Measurements from ENCODE around the gene GRB10. TPM values are rescaled to one million over a fixed set of nuclear protein-coding genes. Genes with fewer than 3 reads are reported as not detected.

The GRB10 gene
- total and polyA plus RNA-seq, 2 of the 8 experiments (the other 6 are each of a cell fraction or from before 2014, with no cell fraction given) = 35.7 to 97.0 TPM

DNA sequence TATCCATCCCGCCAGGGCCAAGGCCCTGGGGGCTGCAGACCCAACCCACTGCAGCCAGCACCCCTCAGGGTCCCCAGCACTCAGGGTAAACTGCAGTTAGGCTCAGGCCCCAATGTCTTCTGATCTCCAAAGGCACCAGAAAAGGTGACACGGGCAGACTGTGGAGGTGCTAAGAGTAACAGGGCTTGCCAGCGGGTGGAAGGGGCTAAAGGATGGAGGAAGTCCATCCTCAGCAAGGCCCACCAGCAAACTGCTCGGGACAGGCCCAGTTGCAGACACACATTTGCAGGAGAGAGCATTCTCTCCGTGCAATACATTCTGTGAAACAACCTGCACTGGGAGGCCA, 121.9 kb downstream of the GRB10 start:
- H3K23me2 ChIP-seq (ENCODE audit: low read depth, low read length) = no peaks in the 10 kb centered on the region
- H4K5ac ChIP-seq (ENCODE audit: insufficient read length, low read depth, low read length) = no peak overlapping the region
- H3K4ac ChIP-seq (replicated peaks; ENCODE audit: insufficient read length, low read depth, low read length) = no peak overlapping the region
- WGBS, 2 experiments (ENCODE audit: extremely low coverage in 1 of 2, insufficient coverage in 1 of 2, insufficient read length in 1 of 2, insufficient replicate concordance in 2 of 2, low coverage in 1 of 2, low lambda C conversion rate in 2 of 2, missing lambda C conversion rate in 1 of 2) = 98% methylated on average over 4 of the region's 5 CpGs; no CpG with 5 or more reads in 1 of the 2 experiments
- H3K18ac ChIP-seq (ENCODE audit: extremely low read depth, low read length) = no peak overlapping the region
- no peaks in the 10 kb centered on the region for H3K27me3 ChIP-seq (replicated peaks in 1 of 4; ENCODE audit: control insufficient read depth in 3 of 4, extremely low read depth in 1 of 4, insufficient read depth in 3 of 4, low read length in 3 of 4)
- ChIA-PET POLR2A (ENCODE audit: partially characterized antibody) (interaction anchor here (0.9 to 1.1 kb wide), 2 partner anchors 9 to 53 kb away, joined by 3 read pairs; no protein-coding TSS in a partner anchor), CTCF (ENCODE audit: partially characterized antibody) (interaction anchor here (0.8 to 1.0 kb wide), 2 partner anchors 21 to 53 kb away, joined by 3 read pairs; no protein-coding TSS in a partner anchor)
- no peak overlapping the region for H2BK12ac ChIP-seq (ENCODE audit: low read depth, low read length)
- H4K8ac ChIP-seq (ENCODE audit: extremely low read depth, insufficient read depth, low read length) = no peak overlapping the region
- H4K91ac ChIP-seq (replicated peaks; ENCODE audit: insufficient read length, low read length) = no peak overlapping the region
- no peaks in the 10 kb centered on the region for H3K9me3 ChIP-seq (ENCODE audit: insufficient read depth in 2 of 2, low read depth in 1 of 2, low read length in 1 of 2)
- H3K79me2 ChIP-seq (ENCODE audit: control insufficient read depth in 1 of 2, insufficient read depth in 2 of 2, low read length in 2 of 2) = peaks cover 0 to 4% of the 10 kb centered on the region in 2 experiments; a peak in 1 of 4 replicates
- no peak overlapping the region; a peak in 1 of 7 replicates for H3K9ac ChIP-seq (replicated peaks in 1 of 4; ENCODE audit: extremely low read depth in 1 of 4, low read depth in 3 of 4, low read length in 3 of 4)
- DNase-seq (ENCODE audit: low read depth in 1 of 2, low spot score in 2 of 2) = peak in 1 of 2 experiments; percentile 23
- H3K79me1 ChIP-seq (ENCODE audit: low read depth, low read length) = peaks cover 13% of the 10 kb centered on the region
- TF ChIP-seq SAP30 (IDR thresholded peaks at IDR 0.05; ENCODE audit: insufficient read depth, insufficient replicate concordance, low read length) = no peak
- no peak for TF ChIP-seq KDM5A (IDR thresholded peaks at IDR 0.05; ENCODE audit: low read length)
- H2BK120ac ChIP-seq (replicated peaks; ENCODE audit: low read depth, low read length) = no peak overlapping the region
- no peak overlapping the region for H2AFZ ChIP-seq (ENCODE audit: low read length)
- H2AK5ac ChIP-seq (ENCODE audit: low read depth, low read length) = no peak overlapping the region
- peaks cover 5% of the 10 kb centered on the region in 2 experiments for H4K20me1 ChIP-seq (replicated peaks in 1 of 2; ENCODE audit: control insufficient read depth in 1 of 2, insufficient read depth in 2 of 2, low read length in 2 of 2)
- no peak overlapping the region for H3K4me2 ChIP-seq (ENCODE audit: insufficient read depth in 1 of 2, low read depth in 2 of 2, low read length in 2 of 2)
- no peak for FAIRE-seq
- no peak overlapping the region for H3K56ac ChIP-seq (replicated peaks; ENCODE audit: insufficient read length, low read depth, low read length)
- H3K36me3 ChIP-seq (ENCODE audit: control insufficient read depth in 2 of 4, insufficient read depth in 4 of 4, low read length in 3 of 4) = peaks cover 0 to 10% (median 6%) of the 10 kb centered on the region in 4 experiments; a peak in 4 of 8 replicates
- H2BK5ac ChIP-seq (ENCODE audit: low read depth, low read length) = no peak overlapping the region
- H3K4me3 ChIP-seq (ENCODE audit: extremely low read depth in 1 of 4, insufficient read depth in 2 of 4, low read depth in 3 of 4, low read length in 4 of 4) = no peak overlapping the region
- no peak overlapping the region for H3K23ac ChIP-seq (ENCODE audit: insufficient read length)
- H2BK15ac ChIP-seq (ENCODE audit: low read length) = no peak overlapping the region
- H3K27ac ChIP-seq (ENCODE audit: low read depth, low read length) = no peak overlapping the region
- H2BK20ac ChIP-seq (ENCODE audit: low read length) = no peak overlapping the region
- H3K14ac ChIP-seq (ENCODE audit: insufficient read length) = no peak overlapping the region
- no peaks in the 10 kb centered on the region for H3K4me1 ChIP-seq (replicated peaks in 1 of 4; ENCODE audit: control insufficient read depth in 3 of 4, insufficient read depth in 4 of 4, low read length in 3 of 4)

All from H1 (cell line).